Activated naive CD4-positive, alpha-beta T cell treated with anti-CD3 and anti-CD28 coated beads, Interleukin-2, amount 50 U/mL, for 16 hours (primary cell): ENCODE data around the gene ARHGAP22.
"Not testable (repeated sequence)": the region's sequence is repeated elsewhere in the genome, so short reads cannot be mapped to it uniquely, and the experiment has no call there.

Experiments
- DNase-seq: peaks from one replicate; pipeline ENCODE4 v3.0.0-alpha.2; 2020

ARHGAP22 gene

GRCh38 chr10:48446785-48447184 lies 158.1 kb downstream of the ARHGAP22 start:
- no peak for DNase-seq

GRCh38 chr10:48445932-48446331 lies 158.9 kb downstream of the ARHGAP22 start:
- no peak for DNase-seq

- no peak for DNase-seq
Observed at GRCh38 chr10:48444861-48445841, 159.7 kb downstream of the ARHGAP22 start.

- DNase-seq = no peak
Observed at GRCh38 chr10:48444266-48444665, 160.6 kb downstream of the ARHGAP22 start.

GRCh38 chr10:48442809-48443177 lies 162.1 kb downstream of the ARHGAP22 start:
- no peak for DNase-seq

- DNase-seq = no peak
Observed at GRCh38 chr10:48442090-48442808, 162.6 kb downstream of the ARHGAP22 start.

- DNase-seq = no peak
Observed at GRCh38 chr10:48440771-48441170, 164.1 kb downstream of the ARHGAP22 start.

GRCh38 chr10:48439581-48440041 lies 165.3 kb downstream of the ARHGAP22 start:
- DNase-seq = no peak

- no peak for DNase-seq
Observed at GRCh38 chr10:48439031-48439430, 165.8 kb downstream of the ARHGAP22 start.

- no peak for DNase-seq
Observed at GRCh38 chr10:48437546-48437945, 167.3 kb downstream of the ARHGAP22 start.

GRCh38 chr10:48431871-48432270 lies 173.0 kb downstream of the ARHGAP22 start:
- no peak for DNase-seq

GRCh38 chr10:48430402-48430993 lies 174.4 kb downstream of the ARHGAP22 start:
- no peak for DNase-seq

- DNase-seq = no peak
Observed at GRCh38 chr10:48429309-48429708, 175.6 kb downstream of the ARHGAP22 start.

GRCh38 chr10:48428896-48429295 lies 176.0 kb downstream of the ARHGAP22 start:
- no peak for DNase-seq

GRCh38 chr10:48423884-48424283 lies 181.0 kb downstream of the ARHGAP22 start:
- DNase-seq = no peak

- not testable (repeated sequence) for DNase-seq
Observed at GRCh38 chr10:48421862-48422261, 183.0 kb downstream of the ARHGAP22 start.

GRCh38 chr10:48419714-48420113 lies 185.2 kb downstream of the ARHGAP22 start:
- DNase-seq = no peak

GRCh38 chr10:48418189-48418788 lies 186.6 kb downstream of the ARHGAP22 start:
- DNase-seq = no peak

GRCh38 chr10:48417374-48417773 lies 187.5 kb downstream of the ARHGAP22 start:
- DNase-seq = no peak

GRCh38 chr10:48416584-48417232 lies 188.2 kb downstream of the ARHGAP22 start:
- no peak for DNase-seq

- DNase-seq = no peak
Observed at GRCh38 chr10:48414778-48415177, 190.1 kb downstream of the ARHGAP22 start.

GRCh38 chr10:48414160-48414559 lies 190.7 kb downstream of the ARHGAP22 start:
- no peak for DNase-seq
